LHCN-M2 (cell line): ENCODE data around the gene TOR1A. TPM values are rescaled to one million over a fixed set of nuclear protein-coding genes. Genes with fewer than 3 reads are reported as not detected.

Source experiments
- DNase-seq: peaks from one replicate; pipeline ENCODE4 v3.0.0-alpha.2; 2012; ENCODE audit warnings: low read depth
- polyA plus RNA-seq: library from polyadenylated mRNA; unstranded; fragments of >200 nt; gene quantifications from one replicate; pipeline ENCODE4 v1.2.1, GENCODE V29; 2012; ENCODE audit warnings: missing spikeins
- total RNA-seq: library from RNA; depleted of rRNA; stranded (reverse); fragments of >200 nt; gene quantifications from 2 replicates; pipeline ENCODE4 v1.2.3, GENCODE V29; 2014; rRNA removed

Gene TOR1A
- 78.1 and 82.1 TPM in 2 replicates for total RNA-seq
- 50.4 TPM for polyA plus RNA-seq

- peak; percentile 92 for DNase-seq
Observed at GRCh38 chr9:129823935-129824601, at the start of gene TOR1A. Gene TOR1A (minus strand): TSS chr9:129824136. CDS start chr9:129824085, 51 bp downstream.

DNA sequence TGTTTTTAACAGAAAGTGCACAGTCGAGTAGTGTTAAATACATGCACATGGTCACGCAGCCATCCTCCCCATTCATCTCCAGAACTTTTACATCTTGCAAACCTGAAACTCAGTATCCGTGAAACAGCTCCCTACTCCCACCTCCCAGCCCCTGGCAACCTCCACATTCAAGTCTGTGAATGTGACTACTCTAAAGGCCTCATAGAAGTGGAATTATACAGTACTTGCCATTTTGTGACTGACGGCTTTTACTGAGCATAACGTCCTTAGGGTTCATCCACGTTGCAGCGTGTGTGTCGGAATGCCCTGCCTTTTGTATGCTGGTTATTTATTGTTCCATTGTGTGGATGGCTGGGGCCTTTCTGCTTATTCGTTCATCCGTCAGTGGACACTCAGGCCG, 47.1 kb upstream of the TOR1A start:
- DNase-seq = no peak

GRCh38 chr9:129869585-129870501, 45.9 kb upstream of the TOR1A start:
- no peak for DNase-seq

GRCh38 chr9:129868872-129869486, 45.0 kb upstream of the TOR1A start:
- no peak for DNase-seq

DNA sequence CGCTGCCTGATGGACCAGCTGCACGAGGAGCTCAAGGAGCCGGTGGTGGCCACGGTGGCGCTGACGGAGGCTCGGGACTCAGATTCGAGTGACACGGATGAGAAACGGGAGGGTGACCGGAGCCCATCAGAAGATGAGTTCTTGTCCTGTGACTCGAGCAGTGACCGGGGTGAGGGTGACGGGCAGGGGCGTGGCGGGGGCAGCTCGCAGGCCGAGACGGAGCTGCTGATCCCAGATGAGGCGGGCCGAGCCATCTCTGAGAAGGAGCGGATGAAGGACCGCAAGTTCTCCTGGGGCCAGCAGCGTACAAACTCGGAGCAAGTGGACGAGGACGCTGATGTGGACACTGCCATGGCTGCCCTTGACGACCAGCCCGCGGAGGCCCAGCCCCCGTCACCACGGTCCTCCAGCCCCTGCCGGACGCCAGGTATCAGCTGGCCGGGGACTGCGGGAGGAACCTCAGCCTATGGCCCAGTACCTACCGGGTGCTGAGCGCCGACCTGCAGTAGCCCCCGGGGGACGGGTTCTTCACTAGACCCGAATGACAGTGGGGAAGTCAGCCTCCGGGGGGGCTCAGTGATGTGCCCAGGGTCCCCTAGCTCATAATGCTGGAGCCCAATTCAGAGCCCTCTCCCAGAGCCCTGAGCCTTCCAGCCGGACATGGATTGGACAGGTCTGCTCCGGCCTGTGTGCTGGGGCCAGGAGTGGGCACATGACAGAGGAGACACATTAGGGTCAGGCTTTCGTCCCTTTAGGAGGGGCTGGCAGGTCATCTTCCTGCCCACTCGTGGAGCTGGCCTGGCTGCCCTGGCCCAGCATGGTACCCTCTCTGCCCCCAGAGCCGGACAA, 44.3 kb upstream of the TOR1A start:
- DNase-seq = no peak

DNA sequence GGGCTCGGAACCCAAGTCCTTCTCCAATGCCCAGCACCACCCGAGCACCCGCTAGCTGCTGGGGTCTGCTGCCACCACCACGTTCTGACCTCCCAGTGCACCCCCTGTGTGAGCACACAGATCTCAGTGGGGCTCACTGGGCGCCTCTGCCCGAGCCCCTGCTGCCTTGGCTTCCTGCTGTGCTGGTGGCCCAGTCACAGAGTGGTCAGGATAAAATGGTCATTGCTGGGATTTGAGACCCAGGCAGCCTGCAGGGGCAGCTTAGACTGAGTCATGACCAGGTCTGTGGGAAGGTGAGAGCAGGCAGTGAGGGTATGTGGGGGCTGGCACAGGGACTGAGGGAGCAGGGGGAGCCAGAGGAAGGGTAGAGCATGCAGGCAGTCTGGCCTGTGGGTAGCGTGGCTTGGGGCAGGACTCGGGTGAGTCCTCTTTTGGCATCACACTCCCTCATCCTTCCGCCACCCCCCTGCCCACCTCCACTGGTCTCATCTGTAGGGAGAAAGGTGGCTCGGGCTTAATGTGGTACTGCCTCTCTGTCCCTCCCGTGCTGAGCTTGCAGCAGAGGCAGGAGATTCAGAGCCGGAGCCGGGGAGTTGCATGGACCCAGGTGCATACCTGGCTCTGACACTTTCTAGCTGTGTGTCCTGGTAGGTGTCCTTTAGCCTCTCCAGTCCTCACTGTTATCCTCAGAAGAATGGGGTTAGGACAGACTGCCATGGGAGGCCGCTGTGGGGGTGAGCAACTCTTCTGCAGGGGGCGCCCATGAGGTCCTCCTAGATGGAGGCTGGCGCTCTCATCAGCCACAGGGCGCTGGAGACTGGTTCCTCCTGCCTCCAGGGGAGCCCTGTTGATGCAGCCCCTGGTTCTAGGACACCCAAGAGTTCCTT, 43.4 kb upstream of the TOR1A start:
- DNase-seq = no peak

GRCh38 chr9:129866394-129867135, 42.6 kb upstream of the TOR1A start:
- DNase-seq = no peak

- no peak for DNase-seq
Observed at GRCh38 chr9:129865668-129866320, 41.9 kb upstream of the TOR1A start.

DNA sequence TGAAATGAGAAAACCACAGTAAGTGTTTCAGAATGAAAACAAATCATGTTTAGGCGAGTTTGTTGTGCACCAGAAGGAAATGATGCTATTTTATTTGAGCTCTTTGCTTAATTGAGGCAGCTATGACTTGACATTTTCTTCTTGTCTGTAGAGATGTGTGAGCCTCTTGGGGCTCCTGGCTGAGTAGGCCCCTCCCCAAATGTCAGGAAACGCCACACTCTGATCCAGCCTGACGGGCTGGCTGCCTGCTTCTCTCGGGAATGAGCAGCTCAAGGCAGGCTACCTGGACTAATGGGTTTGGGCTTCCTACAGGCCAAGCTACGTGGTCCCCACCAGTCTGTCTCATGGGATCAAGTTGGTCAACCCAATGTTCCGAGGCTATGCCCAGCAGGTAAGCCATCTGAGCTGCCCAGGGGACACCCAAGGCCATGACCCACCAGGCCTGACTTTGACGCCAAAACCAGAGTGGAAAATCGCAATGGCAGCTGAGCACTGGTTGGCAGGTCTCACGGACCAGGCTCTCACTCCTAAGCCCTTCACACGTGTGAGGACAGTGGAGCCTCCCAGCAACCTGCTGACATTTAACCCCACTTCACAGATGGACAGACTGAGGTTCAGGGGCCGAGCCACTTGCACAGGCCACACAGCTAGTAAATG, 41.2 kb upstream of the TOR1A start:
- no peak for DNase-seq

GRCh38 chr9:129863059-129863690, 39.2 kb upstream of the TOR1A start:
- DNase-seq = no peak

DNA sequence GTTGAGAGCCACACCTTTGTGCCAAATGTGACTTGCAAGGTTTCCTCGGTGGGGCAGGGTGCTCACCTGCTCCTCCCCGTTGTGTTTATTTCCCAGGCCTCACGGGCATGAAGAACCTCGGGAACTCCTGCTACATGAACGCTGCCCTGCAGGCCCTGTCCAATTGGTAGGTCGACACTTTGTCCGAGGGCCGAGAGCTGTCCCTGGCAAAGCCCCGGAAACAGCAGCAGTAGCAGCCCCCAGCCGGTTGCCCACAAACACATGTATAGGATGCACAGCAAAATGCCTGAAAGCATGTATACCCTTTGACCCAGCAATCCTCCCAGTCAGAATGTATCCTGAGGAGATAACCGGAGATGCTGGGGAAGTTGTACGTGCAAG, 37.5 kb upstream of the TOR1A start:
- no peak for DNase-seq

- DNase-seq = no peak
Observed at GRCh38 chr9:129860653-129861446, 36.9 kb upstream of the TOR1A start.

GRCh38 chr9:129858167-129858962, 34.4 kb upstream of the TOR1A start:
- no peak for DNase-seq

GRCh38 chr9:129857207-129857606, 33.3 kb upstream of the TOR1A start:
- no peak for DNase-seq

DNA sequence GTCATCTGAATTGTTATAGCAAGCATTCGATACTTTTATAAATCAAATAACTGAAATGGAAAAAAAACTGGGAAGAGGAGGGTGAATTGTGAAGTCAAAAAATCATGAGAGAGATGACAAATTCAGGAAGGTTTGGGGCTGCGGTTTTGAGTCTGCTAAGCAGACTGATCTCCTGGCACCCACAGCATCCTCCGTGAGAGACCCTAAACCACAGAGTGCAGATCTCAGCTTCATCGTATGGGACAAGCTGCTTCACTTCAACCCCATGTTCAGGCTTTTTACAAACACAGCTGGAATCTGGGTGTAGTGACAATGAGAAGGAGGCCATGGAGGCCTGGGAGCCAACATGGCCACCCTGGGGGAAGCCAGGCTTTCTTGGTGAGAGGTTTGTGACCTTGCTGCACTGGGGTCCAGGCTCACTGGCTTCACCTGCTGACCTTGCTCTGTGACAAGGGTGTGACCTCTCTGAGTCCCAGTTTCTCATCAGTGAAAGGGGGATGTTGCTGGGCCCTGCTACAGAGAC, 30.7 kb upstream of the TOR1A start:
- DNase-seq = no peak

GRCh38 chr9:129853614-129854013, 29.7 kb upstream of the TOR1A start:
- no peak for DNase-seq
